ENCODE measurements around the gene FOXL2. TPM values are rescaled to one million over a fixed set of nuclear protein-coding genes. Genes with fewer than 3 reads are reported as not detected.

Gene FOXL2
- total and polyA plus RNA-seq, 2 of the 4 experiments (the other 2 are of a cell fraction) = 0.07 TPM; not detected in 1

- TF ChIP-seq, protein P1, sequence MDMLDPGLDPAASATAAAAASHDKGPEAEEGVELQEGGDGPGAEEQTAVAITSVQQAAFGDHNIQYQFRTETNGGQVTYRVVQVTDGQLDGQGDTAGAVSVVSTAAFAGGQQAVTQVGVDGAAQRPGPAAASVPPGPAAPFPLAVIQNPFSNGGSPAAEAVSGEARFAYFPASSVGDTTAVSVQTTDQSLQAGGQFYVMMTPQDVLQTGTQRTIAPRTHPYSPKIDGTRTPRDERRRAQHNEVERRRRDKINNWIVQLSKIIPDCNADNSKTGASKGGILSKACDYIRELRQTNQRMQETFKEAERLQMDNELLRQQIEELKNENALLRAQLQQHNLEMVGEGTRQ (IDR thresholded peaks at IDR 0.05; ENCODE audit: low read depth, low read length) = no peak
- TF ChIP-seq RCOR1 (IDR thresholded peaks at IDR 0.05; ENCODE audit: insufficient replicate concordance, low read length) (no peak), CEBPB (IDR thresholded peaks at IDR 0.05; ENCODE audit: low read depth, low read length) (no peak)
Measured at GRCh38 chr3:138915503-138916498, 31.1 kb downstream of the FOXL2 start (continued).
